GM18499 (cell line): Measurements from ENCODE around the gene UFD1.

Experiments used
- ATAC-seq: cut with Tn5 transposase; IDR thresholded peaks from one replicate; pipeline ENCODE4 v1.9.1; 2021; ENCODE audit warnings: moderate number of reproducible peaks; ENCODE audit not compliant: insufficient read depth, unreplicated experiment

The UFD1 gene

DNA sequence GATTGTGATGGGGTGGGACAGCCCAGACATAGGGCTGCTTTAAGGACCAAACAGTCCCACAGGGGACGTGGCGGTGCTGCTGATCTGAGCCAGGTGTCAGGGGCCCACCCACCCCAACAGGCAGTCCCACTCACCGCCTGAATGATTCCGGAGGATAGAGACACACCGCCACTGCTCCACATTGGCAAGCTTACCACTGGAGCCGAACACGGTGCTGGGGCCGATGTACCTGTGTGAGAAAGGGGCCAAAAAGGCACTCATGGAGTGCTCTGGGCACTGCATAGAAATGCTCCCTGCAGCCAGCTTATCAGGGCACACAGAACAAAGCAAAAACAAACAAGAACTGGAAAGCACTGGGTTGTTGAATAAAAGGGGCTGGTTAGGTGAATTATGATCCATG, 73.3 kb downstream of the UFD1 start:
- no peak for ATAC-seq

DNA sequence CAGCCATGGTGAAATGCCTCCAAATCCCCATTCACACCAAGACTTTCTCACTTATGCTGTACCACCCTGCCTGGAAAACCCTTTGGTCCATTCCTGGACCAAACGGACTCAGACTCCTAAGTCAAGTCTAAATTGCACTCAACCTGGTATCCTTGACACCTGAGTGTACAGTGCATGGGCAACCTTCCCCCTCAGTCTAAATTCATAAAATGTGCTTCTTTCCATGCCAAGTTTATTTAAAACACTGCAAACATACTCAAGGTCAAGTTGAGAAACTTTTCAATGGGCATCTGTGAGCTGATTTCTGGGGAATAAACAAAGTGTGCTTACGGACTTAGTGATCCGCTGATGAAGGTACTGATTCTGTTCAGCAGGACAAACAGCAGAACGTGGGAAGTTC, 73.9 kb downstream of the UFD1 start:
- ATAC-seq: no peak

DNA sequence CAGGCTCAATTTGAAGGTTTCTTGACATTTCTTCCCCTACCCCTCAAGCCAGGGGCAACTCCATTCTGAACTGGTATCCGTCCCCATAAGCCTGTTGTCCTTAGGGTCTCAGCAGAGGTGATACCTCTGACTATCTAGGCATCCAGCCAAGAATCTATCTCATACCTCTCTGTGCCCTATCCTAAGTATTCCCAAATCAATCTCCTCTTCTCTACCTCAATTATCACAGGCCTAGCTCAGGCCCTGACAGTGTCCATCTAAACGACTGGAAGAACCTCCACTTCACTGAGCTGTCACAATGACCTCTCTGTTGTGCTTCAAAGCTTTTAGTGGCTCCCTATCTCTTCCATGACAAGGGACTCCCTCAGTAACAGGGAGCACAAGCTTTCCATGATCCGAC, 74.3 kb downstream of the UFD1 start:
- ATAC-seq: no peak

DNA sequence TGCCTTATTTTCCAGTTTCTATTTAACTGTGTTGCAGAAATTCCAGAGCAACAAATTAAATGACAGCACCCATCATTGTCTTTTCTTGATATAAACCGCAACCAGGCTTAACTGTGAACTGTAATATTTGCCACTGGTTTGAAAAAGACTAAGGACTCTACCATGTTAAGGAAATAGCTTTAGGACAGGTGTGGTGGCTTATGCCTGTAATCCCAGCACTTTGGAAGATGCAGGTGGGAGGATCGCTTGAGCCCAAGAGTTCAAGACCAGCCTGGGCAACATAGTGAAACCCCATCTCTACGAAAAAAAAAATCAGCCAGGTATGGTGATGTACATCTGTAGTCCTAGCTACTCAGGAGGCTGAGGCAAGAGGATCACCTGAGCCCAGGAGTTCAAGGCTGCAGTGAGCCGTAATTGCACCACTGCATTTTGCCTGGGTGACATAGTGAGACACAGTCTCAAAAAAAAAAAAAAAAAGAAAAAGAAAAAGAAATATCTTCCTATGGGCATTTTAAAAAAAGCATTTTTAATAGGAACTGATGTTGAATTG, 76.3 kb downstream of the UFD1 start:
- ATAC-seq: no peak

DNA sequence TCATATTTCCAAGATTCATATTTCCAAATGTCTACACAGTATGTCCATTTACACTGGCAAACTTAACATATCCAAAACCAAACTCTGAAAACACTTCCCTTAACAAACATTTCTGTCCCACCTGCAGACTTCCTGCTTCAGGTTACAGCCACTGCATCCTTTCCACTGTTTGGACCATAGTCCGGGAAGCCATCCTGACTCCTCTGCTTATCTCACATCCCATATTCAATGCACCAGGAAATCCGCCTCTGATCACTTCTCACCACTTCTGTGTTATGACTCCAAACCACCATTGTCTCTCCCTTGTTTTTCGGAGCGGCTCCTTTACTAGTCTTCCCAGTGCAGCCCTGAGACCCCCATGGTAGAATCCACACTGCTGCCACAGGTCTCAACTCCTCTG, 77.5 kb downstream of the UFD1 start:
- no peak for ATAC-seq

DNA sequence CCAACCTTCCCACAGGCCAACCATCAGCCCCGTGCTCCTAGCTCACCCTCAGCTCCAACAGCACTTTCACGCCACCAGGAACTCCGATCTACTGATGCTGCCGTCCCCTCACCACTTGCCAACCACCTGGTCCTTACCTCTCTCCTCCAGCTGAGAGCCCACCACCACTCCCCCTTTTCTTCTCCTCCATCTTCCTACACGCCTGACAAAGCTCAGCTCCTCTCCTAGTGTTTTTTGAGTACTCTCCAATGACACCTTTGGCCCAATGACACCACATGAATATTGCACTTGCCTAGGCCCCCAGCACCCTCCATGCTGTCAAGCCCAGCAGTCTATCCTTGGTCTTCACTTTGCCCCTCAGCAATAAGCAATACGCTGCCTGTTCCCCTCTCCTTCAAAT, 78.1 kb downstream of the UFD1 start:
- ATAC-seq: no peak
